GM12865 (cell line): ENCODE results near the gene KCNA4.

Experiments
- DNase-seq: peaks from one replicate; pipeline ENCODE4 v3.0.0; 2010; ENCODE audit warnings: low read depth
- H3K4me3 ChIP-seq: 2 replicates; pipeline ENCODE4 v1.5.1; 2011; ENCODE audit warnings: mild to moderate bottlenecking, low read depth, low read length, control low read depth
- CTCF ChIP-seq: IDR thresholded peaks from 2 replicates; pipeline ENCODE4 v1.5.1; 2011; ENCODE audit warnings: low read length, control low read depth, low read depth, inconsistent platforms; ENCODE audit not compliant: insufficient read depth; ENCODE audit errors: missing control alignments

KCNA4 gene

GRCh38 chr11:30016588-30017363 is at the start of gene KCNA4:
KCNA4 (minus strand) TSS chr11:30017030; CDS start chr11:30012678, 4,352 bp downstream.
- DNase-seq = no peak
- TF ChIP-seq CTCF = no peak
- H3K4me3 ChIP-seq = no peak within 1 kb of the TSS

- DNase-seq = no peak
- no peak overlapping the region for H3K4me3 ChIP-seq
- no peak for TF ChIP-seq CTCF
Observed at GRCh38 chr11:30062103-30062502, 45.3 kb upstream of the KCNA4 start.

GRCh38 chr11:30059172-30059815 is 42.5 kb upstream of the KCNA4 start:
- TF ChIP-seq CTCF = no peak
- peak; percentile 21 for DNase-seq

GRCh38 chr11:30049214-30049613 is 32.4 kb upstream of the KCNA4 start:
- TF ChIP-seq CTCF = no peak
- no peak for DNase-seq
- H3K4me3 ChIP-seq = no peak overlapping the region

More at GRCh38 chr11:30059172-30059815, 42.5 kb upstream of the KCNA4 start:
- no peak overlapping the region for H3K4me3 ChIP-seq

- peak; percentile 21 for DNase-seq
- TF ChIP-seq CTCF = peak; percentile 5
- no peak overlapping the region for H3K4me3 ChIP-seq
Observed at GRCh38 chr11:30046578-30046945, 29.7 kb upstream of the KCNA4 start.

GRCh38 chr11:30045921-30046577 is 29.2 kb upstream of the KCNA4 start:
- no peak for DNase-seq
- no peak for TF ChIP-seq CTCF
- H3K4me3 ChIP-seq = no peak overlapping the region
